Dedifferentiated amniotic fluid mesenchymal stem cell (primary cell): Measurements from ENCODE around the gene KRTAP4-7.
"Not testable (repeated sequence)": the region's sequence is repeated elsewhere in the genome, so short reads cannot be mapped to it uniquely, and the experiment has no call there.

ENCODE experiments used
- DNase-seq: peaks from one replicate; pipeline ENCODE4 v3.0.0-alpha.2; 2016; ENCODE audit errors: extremely low spot score

Gene KRTAP4-7

GRCh38 chr17:41084100-41084856, at the start of gene KRTAP4-7:
KRTAP4-7 (plus strand) TSS chr17:41084150; CDS start chr17:41084207, 57 bp downstream.
- not testable (repeated sequence) for DNase-seq

- not testable (repeated sequence) for DNase-seq
Measured at GRCh38 chr17:41034346-41034935, 49.5 kb upstream of the KRTAP4-7 start, which contains the start of gene KRTAP1-3. KRTAP1-3 (minus strand) TSS chr17:41034874; CDS start chr17:41034821, 53 bp downstream.

DNA sequence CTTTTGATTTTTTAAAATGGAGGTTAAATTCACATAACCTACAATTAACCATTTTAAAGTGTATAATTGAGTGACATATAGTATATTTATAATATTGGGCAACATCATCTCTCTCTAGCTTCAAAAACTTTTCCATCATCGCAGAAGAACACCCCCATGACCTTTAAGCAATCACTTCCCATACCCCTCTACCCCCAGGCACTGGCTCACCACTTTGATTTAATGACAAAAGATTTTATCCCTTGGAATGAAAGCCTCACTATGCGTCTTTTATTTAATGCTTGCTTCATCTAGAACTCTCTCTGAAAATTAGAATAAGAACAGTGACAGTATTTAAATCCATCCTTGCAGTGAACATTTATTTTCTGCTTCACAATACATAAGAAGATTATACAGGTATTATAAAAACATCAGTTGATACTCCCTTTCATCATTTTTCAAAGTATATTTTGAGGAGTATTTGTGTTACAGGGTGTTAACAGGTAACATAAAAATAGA, 46.0 kb upstream of the KRTAP4-7 start:
- no peak for DNase-seq

DNA sequence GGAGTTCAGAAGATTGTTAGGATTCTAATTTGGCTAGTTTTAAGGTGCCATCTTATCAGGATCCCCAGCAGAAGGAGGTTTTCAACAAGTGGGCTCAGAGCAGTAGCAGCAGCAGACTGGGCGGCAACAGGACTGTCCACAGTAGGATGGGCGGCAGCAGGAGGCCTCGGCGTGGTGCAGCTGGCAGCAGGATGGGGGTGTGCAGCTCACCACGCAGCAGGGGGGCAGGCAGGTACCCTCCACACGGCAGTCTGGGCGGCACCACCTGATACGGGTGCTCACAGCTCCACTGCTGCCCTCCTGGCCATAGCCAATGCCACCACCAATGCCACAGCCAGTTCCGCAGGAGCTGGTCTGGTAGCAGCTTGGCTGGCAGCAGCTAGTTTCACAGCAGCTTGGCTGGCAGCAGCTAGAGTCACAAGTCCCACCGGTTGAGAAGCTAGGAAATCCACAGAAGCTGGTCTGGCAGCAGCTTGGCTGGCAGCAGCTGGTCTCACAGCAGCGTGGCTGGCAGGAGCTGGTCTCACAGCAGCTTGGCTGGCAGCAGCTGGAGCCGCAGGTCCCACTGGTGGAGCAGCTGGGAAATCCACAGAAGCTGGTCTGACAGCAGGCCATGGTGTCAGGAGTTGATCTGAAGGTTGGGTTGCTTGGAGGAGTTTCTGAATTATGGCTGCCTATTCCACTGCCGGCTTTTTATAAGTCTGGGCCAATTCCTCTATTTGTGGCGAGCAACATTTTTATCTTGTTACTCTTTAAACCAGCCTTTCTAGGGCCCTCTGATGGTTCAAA, 43.0 kb upstream of the KRTAP4-7 start, which contains the start of gene KRTAP1-1:
TSS of gene KRTAP1-1 (minus strand) at position 668 of the 789 bp plus-strand sequence. CDS start at position 615, 53 bp downstream.
- not testable (repeated sequence) for DNase-seq

DNA sequence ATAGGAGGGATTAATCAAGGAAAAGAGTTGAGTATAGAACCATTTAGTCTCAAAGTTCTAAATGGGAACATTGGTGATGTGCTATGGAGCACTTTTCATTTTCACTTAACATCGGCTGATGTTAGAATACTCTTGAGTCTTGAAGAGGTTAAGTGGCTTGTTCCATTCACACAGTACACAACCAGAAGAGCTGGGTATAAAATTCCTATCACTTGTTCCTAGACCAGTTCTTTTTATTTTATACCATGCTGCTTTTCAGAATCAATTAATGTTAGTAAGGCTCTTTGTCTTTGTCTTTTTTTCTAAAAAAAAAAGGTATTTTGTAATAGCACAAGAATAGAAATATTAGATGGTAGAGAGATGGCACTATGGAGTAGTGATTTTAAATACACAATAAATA, 41.0 kb upstream of the KRTAP4-7 start:
- no peak for DNase-seq

DNA sequence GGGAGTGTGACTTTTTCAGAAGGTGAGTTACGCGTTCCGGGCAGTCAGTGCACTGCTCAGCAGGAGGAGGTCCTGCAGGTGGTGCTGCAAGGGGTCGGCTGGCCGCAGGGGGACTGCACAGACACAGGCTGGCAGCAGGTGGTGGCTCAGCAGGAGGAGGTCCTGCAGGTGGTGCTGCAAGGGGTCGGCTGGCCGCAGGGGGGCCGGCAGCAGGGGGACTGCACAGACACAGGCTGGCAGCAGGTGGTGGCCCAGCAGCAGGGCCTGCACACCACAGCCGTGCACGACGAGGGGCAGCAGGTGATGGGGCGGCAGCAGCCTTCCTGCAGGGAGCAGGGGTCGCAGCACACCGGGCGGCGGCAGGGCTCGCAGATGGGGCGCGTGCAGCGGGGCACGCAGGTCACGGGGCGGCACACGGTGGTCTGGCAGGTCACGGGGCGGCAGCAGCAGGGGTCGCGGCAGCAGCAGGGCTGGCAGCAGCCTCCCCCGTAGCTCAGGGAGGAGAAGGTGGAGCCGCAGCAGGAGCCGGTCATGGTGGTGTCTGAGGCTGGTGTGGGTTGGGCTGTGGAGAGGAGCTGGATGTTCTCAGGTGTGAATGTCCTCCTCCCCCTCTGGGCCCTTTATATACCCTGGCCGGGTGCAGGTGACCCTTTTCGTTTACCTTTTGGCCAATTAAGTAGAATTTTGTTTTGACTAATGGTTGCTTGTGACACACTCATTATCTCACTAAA, 37.0 kb upstream of the KRTAP4-7 start, which contains the start of gene KRTAP2-1:
TSS of gene KRTAP2-1 (minus strand) at position 582 of the 731 bp plus-strand sequence. CDS start at position 533, 49 bp downstream.
- DNase-seq = not testable (repeated sequence)

GRCh38 chr17:41048441-41048840, 35.5 kb upstream of the KRTAP4-7 start:
- DNase-seq = peak; percentile 71

DNA sequence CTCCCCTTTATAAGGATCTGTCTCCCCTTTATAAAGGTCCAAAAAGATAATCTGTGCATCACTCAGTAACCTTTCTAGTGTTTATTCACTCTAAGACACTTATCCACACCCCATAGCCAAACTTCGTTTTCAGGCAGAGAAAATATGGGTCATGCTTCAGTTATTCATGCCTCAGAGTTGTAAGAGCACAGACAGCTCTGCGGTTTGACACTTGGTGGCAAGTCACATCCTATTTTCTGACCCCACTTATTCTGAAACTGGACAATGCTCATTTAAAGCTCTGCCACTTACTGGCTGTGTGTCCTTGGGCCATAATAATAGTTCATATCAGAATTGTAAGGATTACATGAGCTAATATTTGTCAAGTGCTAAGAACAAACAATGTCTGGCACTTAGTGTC, 34.8 kb upstream of the KRTAP4-7 start:
- DNase-seq = peak; percentile 42

GRCh38 chr17:41052566-41052965, 31.4 kb upstream of the KRTAP4-7 start:
- DNase-seq = no peak

DNA sequence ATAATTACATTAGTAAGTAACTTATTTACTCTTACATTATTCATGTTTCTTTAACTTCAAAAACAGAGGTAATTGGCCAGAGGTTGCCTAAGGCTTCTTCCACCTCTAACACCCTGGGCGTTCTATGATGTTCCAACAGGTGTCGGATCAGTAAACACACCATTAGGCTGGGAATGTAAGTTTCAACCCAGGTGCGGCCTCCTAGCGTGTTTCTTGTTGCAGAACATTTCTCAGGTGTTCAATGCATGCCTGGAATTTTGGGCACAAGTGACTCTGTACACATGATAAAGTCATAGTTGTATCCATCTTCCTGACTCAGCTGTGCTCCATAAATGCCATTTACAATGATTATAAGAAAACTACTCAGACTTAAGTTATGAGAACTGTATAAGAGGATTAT, 29.9 kb upstream of the KRTAP4-7 start:
- no peak for DNase-seq

DNA sequence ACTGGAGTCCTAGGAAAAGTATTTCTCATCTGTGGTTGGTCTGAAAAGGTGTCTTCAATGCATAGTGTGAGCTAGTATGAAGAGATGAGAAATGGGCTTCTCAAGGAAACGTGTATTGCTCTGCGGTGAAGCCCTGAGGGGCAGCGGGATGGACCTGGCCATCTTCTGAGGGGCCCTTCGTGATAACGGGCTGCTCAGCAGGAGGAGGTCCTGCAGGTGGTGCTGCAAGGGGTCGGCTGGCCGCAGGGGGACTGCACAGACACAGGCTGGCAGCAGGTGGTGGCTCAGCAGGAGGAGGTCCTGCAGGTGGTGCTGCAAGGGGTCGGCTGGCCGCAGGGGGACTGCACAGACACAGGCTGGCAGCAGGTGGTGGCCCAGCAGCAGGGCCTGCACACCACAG, 29.4 kb upstream of the KRTAP4-7 start:
- DNase-seq = not testable (repeated sequence)

DNA sequence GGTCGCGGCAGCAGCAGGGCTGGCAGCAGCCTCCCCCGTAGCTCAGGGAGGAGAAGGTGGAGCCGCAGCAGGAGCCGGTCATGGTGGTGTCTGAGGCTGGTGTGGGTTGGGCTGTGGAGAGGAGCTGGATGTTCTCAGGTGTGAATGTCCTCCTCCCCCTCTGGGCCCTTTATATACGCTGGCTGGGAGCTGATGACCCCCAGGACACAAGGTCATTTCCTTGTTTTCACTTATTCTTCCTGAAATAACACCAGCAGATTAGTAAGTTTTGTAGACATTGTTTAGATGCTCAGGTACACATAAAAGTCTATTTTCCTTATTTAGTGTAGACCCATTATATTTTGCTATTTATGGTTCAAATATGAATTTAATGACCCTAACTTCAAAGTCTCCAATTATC, 28.8 kb upstream of the KRTAP4-7 start, which contains the start of gene KRTAP2-2:
TSS of gene KRTAP2-2 (minus strand) at position 101 of the 400 bp plus-strand sequence. CDS start at position 82, 19 bp downstream.
- DNase-seq = not testable (repeated sequence)

GRCh38 chr17:41057547-41057946, 26.4 kb upstream of the KRTAP4-7 start:
- no peak for DNase-seq

DNA sequence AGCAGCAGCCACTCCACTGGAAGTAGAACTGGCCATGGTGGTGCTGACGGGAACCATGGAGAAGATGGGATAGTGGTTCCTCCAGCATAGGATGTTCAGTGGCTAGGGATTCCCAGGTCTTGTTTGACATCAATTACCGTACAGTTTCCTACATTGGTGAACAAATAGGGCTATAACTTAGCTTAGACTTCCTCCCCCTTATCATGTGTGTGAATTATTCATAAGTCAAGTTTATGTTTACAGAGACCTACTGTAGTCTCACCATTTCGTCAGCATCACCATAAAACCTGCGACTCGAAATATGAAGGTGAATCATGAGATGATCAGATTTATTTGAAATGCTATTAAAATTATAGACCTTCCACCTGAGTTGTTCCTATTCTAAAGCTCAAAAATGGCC, 25.2 kb upstream of the KRTAP4-7 start:
- DNase-seq = no peak

- peak; percentile 84 for DNase-seq
Measured at GRCh38 chr17:41059276-41060051, 24.5 kb upstream of the KRTAP4-7 start.

GRCh38 chr17:41060052-41060604, 23.8 kb upstream of the KRTAP4-7 start, which contains the start of gene KRTAP2-3:
KRTAP2-3 (minus strand) TSS chr17:41060114; CDS start chr17:41060050, 64 bp downstream.
- DNase-seq = peak; percentile 94

DNA sequence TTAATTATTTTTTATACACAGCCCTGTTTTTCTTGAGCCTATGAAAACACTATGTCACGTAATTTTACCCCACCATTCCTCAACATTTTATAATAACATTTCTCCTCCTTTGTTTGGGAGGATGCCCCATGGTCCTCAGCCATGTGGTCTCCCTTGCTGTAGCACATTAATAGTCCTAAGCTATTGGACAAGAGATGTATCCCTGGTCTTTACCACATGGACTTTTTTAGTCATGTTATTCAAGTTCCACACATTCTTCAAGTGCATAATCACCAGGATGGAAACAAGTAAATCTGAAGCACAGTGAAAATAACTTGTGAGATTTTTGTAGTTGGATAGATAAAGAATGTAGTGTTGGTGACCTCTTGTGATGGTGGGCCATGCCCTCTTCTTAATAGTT, 22.0 kb upstream of the KRTAP4-7 start:
- DNase-seq = peak; percentile 90

GRCh38 chr17:41063449-41063848, 20.5 kb upstream of the KRTAP4-7 start:
- no peak for DNase-seq

GRCh38 chr17:41064301-41064700, 19.6 kb upstream of the KRTAP4-7 start:
- DNase-seq = no peak
